H1 (cell line): ENCODE data around the gene PRR36. TPM values are rescaled to one million over a fixed set of nuclear protein-coding genes. Genes with fewer than 3 reads are reported as not detected.

Source experiments
- CTCF ChIA-PET: fragments of 300-600 bp; sonication (Branson Sonifier 250); formaldehyde crosslinking; loops from one replicate; lab custom pipeline; 2021; ENCODE audit not compliant: partially characterized antibody; lab: Charles Lee
- POLR2A ChIA-PET: fragments of 300-600 bp; sonication (Branson Sonifier 250); formaldehyde crosslinking; loops from one replicate; lab custom pipeline; 2021; ENCODE audit warnings: inconsistent platforms; ENCODE audit not compliant: partially characterized antibody; lab: Charles Lee
- DNase-seq, 2 experiments: peaks; one replicate each; pipeline versions ENCODE4 v3.0.0 to v3.0.0-alpha.2; 2010 to 2022; ENCODE audit warnings: low spot score in 2 of 2, low read depth in 1 of 2, mixed read lengths in 1 of 2
- FAIRE-seq: peaks from 2 replicates; lab custom pipeline; 2011; peaks lifted over from hg19 to GRCh38; lab: Jason Lieb, UNC
- H2AFZ ChIP-seq: 2 replicates; pipeline ENCODE4 v1.8.1; 2012; ENCODE audit warnings: low read length, inconsistent platforms
- H2AK5ac ChIP-seq: 2 replicates; pipeline ENCODE4 v1.6.1; 2013; ENCODE audit warnings: low read depth, low read length
- H2BK120ac ChIP-seq: replicated peaks from 2 replicates; pipeline ENCODE3; 2013; ENCODE audit warnings: low read depth, low read length, inconsistent platforms
- H2BK12ac ChIP-seq: 2 replicates; pipeline ENCODE4 v1.6.1; 2013; ENCODE audit warnings: low read depth, low read length
- H2BK15ac ChIP-seq: 2 replicates; pipeline ENCODE4 v1.6.1; 2013; ENCODE audit warnings: low read length
- H2BK20ac ChIP-seq: 2 replicates; pipeline ENCODE4 v1.6.1; 2013; ENCODE audit warnings: low read length
- H2BK5ac ChIP-seq: 2 replicates; pipeline ENCODE4 v1.6.1; 2013; ENCODE audit warnings: low read depth, low read length
- H3K14ac ChIP-seq: 2 replicates; pipeline ENCODE4 v1.6.1; 2013; ENCODE audit warnings: inconsistent platforms; ENCODE audit not compliant: insufficient read length
- H3K18ac ChIP-seq: 2 replicates; pipeline ENCODE4 v1.6.1; 2013; ENCODE audit warnings: low read length; ENCODE audit errors: extremely low read depth
- H3K23ac ChIP-seq: 2 replicates; pipeline ENCODE4 v1.6.1; 2013; ENCODE audit warnings: inconsistent platforms; ENCODE audit not compliant: insufficient read length
- H3K23me2 ChIP-seq: 2 replicates; pipeline ENCODE4 v1.6.1; 2013; ENCODE audit warnings: low read depth, low read length
- H3K27ac ChIP-seq: 2 replicates; pipeline ENCODE4 v1.6.1; 2011; ENCODE audit warnings: low read depth, low read length, inconsistent platforms
- H3K27me3 ChIP-seq, 4 experiments: replicated peaks in 1 of 4; 1 replicate in 1 of 4; 2 replicates in 3 of 4; pipeline versions ENCODE4 v1.6.1 to v1.8.1; 2011 to 2013; ENCODE audit warnings: low read length in 3 of 4, mild to moderate bottlenecking in 3 of 4, inconsistent platforms in 2 of 4, mixed read lengths in 2 of 4, moderate library complexity in 1 of 4; ENCODE audit not compliant: control insufficient read depth in 3 of 4, insufficient read depth in 3 of 4; ENCODE audit errors: extremely low read depth in 1 of 4
- H3K36me3 ChIP-seq, 4 experiments: 2 replicates each; pipeline versions ENCODE4 v1.6.1 to v1.8.1; 2011 to 2013; ENCODE audit warnings: mild to moderate bottlenecking in 4 of 4, low read length in 3 of 4, moderate library complexity in 2 of 4, control low read depth in 1 of 4, inconsistent platforms in 1 of 4; ENCODE audit not compliant: insufficient read depth in 4 of 4, control insufficient read depth in 2 of 4
- H3K4ac ChIP-seq: replicated peaks from 2 replicates; pipeline ENCODE3; 2013; ENCODE audit warnings: low read length, low read depth, mixed read lengths, inconsistent platforms; ENCODE audit not compliant: insufficient read length
- H3K4me1 ChIP-seq, 4 experiments: replicated peaks in 1 of 4; 1 replicate in 1 of 4; 2 replicates in 3 of 4; pipeline versions ENCODE4 v1.6.1 to v1.8.1; 2011 to 2013; ENCODE audit warnings: low read length in 3 of 4, inconsistent platforms in 2 of 4, mixed read lengths in 1 of 4; ENCODE audit not compliant: insufficient read depth in 4 of 4, control insufficient read depth in 3 of 4
- H3K4me2 ChIP-seq, 2 experiments: 2 replicates each; pipeline versions ENCODE4 v1.6.1 to v1.8.1; 2011 to 2013; ENCODE audit warnings: low read depth in 2 of 2, low read length in 2 of 2, control low read depth in 1 of 2, inconsistent platforms in 1 of 2, mild to moderate bottlenecking in 1 of 2; ENCODE audit not compliant: insufficient read depth in 1 of 2
- H3K4me3 ChIP-seq, 4 experiments: fragments of 200-600, 300-600 bp in 1 of 4; sonication (generic), shearing (Covaris generic), sonication (Bioruptor Twin) in 1 of 4; 2 replicates each; pipeline versions ENCODE4 v1.5.1 to v1.8.1; 2011 to 2016; ENCODE audit warnings: low read length in 4 of 4, low read depth in 3 of 4, control low read depth in 2 of 4, inconsistent platforms in 2 of 4, mild to moderate bottlenecking in 2 of 4, mixed read lengths in 1 of 4, moderate library complexity in 1 of 4; ENCODE audit not compliant: insufficient read depth in 2 of 4; ENCODE audit errors: extremely low read depth in 1 of 4
- H3K56ac ChIP-seq: replicated peaks from 2 replicates; pipeline ENCODE3; 2013; ENCODE audit warnings: low read depth, mild to moderate bottlenecking, mixed read lengths, low read length, inconsistent platforms; ENCODE audit not compliant: insufficient read length
- H3K79me1 ChIP-seq: 2 replicates; pipeline ENCODE4 v1.6.1; 2013; ENCODE audit warnings: low read depth, low read length, control low read depth
- H3K79me2 ChIP-seq, 2 experiments: 2 replicates each; pipeline versions ENCODE4 v1.6.1 to v1.8.1; 2012 to 2013; ENCODE audit warnings: low read length in 2 of 2, mild to moderate bottlenecking in 2 of 2, inconsistent platforms in 1 of 2; ENCODE audit not compliant: insufficient read depth in 2 of 2, control insufficient read depth in 1 of 2
- H3K9ac ChIP-seq, 4 experiments: replicated peaks in 1 of 4; 1 replicate in 1 of 4; 2 replicates in 3 of 4; pipeline versions ENCODE4 v1.6.1 to v1.8.1; 2011 to 2013; ENCODE audit warnings: low read depth in 3 of 4, low read length in 3 of 4, control low read depth in 2 of 4, mild to moderate bottlenecking in 2 of 4, moderate library complexity in 2 of 4, inconsistent platforms in 1 of 4; ENCODE audit errors: extremely low read depth in 1 of 4
- H3K9me3 ChIP-seq, 2 experiments: 2 replicates each; pipeline versions ENCODE4 v1.6.1 to v1.8.1; 2012 to 2013; ENCODE audit warnings: mild to moderate bottlenecking in 2 of 2, moderate library complexity in 2 of 2, control low read depth in 1 of 2, inconsistent platforms in 1 of 2, low read depth in 1 of 2, low read length in 1 of 2, mixed read lengths in 1 of 2; ENCODE audit not compliant: insufficient read depth in 2 of 2
- H4K20me1 ChIP-seq, 2 experiments: replicated peaks in 1 of 2; 2 replicates each; pipeline versions ENCODE3 to v1.8.1; 2011 to 2013; ENCODE audit warnings: inconsistent platforms in 2 of 2, low read length in 2 of 2, mild to moderate bottlenecking in 1 of 2; ENCODE audit not compliant: insufficient read depth in 2 of 2, control insufficient read depth in 1 of 2
- H4K5ac ChIP-seq: 2 replicates; pipeline ENCODE4 v1.6.1; 2013; ENCODE audit warnings: low read length, low read depth, mixed read lengths, inconsistent platforms; ENCODE audit not compliant: insufficient read length
- H4K8ac ChIP-seq: 2 replicates; pipeline ENCODE4 v1.8.0; 2013; ENCODE audit warnings: mild to moderate bottlenecking, moderate library complexity, low read length, inconsistent platforms; ENCODE audit not compliant: insufficient read depth; ENCODE audit errors: extremely low read depth
- H4K91ac ChIP-seq: replicated peaks from 2 replicates; pipeline ENCODE3; 2013; ENCODE audit warnings: low read length, mixed read lengths, inconsistent platforms; ENCODE audit not compliant: insufficient read length
- CHD2 ChIP-seq: IDR thresholded peaks from 2 replicates; pipeline ENCODE4 v1.6.1; 2012; ENCODE audit warnings: low read length, improper control_type of control experiment
- EZH2 ChIP-seq: fragments of 200-600 bp; sonication (generic); IDR thresholded peaks from 2 replicates; pipeline ENCODE4 v1.7.1; 2012; ENCODE audit warnings: low read depth, mild to moderate bottlenecking, moderate library complexity, low read length, inconsistent platforms; ENCODE audit not compliant: severe bottlenecking
- FOSL1 ChIP-seq: IDR thresholded peaks from 2 replicates; pipeline ENCODE4 v1.6.1; 2011; ENCODE audit warnings: mild to moderate bottlenecking, low read depth, low read length, moderate library complexity; ENCODE audit not compliant: insufficient read depth
- KDM4A ChIP-seq: IDR thresholded peaks from one replicate; pipeline ENCODE4 v1.7.1; 2012; ENCODE audit warnings: low read depth, mild to moderate bottlenecking, moderate library complexity, low read length, inconsistent platforms; ENCODE audit not compliant: severe bottlenecking
- KDM5A ChIP-seq: fragments of 200-600 bp; IDR thresholded peaks from 2 replicates; pipeline ENCODE4 v1.7.1; 2012; ENCODE audit warnings: mild to moderate bottlenecking, low read length, inconsistent platforms, mixed read lengths
- RXRA ChIP-seq: IDR thresholded peaks from 2 replicates; pipeline ENCODE4 v1.6.1; 2011; ENCODE audit warnings: low read depth, mild to moderate bottlenecking, low read length, moderate library complexity; ENCODE audit not compliant: insufficient read depth
- SAP30 ChIP-seq: fragments of 300-600 bp; sonication (generic); IDR thresholded peaks from 2 replicates; pipeline ENCODE4 v1.7.1; 2012; ENCODE audit warnings: low read length, moderate library complexity, mild to moderate bottlenecking, inconsistent platforms; ENCODE audit not compliant: insufficient read depth, insufficient replicate concordance
- SIN3A ChIP-seq, 2 experiments: IDR thresholded peaks in 1 of 2; conservative IDR thresholded peaks in 1 of 2; 2 replicates each; pipeline ENCODE4 v1.6.1; 2011 to 2012; ENCODE audit warnings: low read length in 2 of 2, improper control_type of control experiment in 1 of 2, low read depth in 1 of 2, mild to moderate bottlenecking in 1 of 2
- SIX5 ChIP-seq: IDR thresholded peaks from 2 replicates; pipeline ENCODE4 v1.6.1; 2011; ENCODE audit warnings: mild to moderate bottlenecking, low read depth, low read length
- SP2 ChIP-seq: IDR thresholded peaks from 2 replicates; pipeline ENCODE4 v1.6.1; 2012; ENCODE audit warnings: mild to moderate bottlenecking, low read length, inconsistent platforms
- SUZ12 ChIP-seq: fragments of 200-600 bp; sonication (generic); IDR thresholded peaks from 2 replicates; pipeline ENCODE4 v1.6.1; 2012; ENCODE audit warnings: mild to moderate bottlenecking, inconsistent platforms, low read length, moderate library complexity, mixed read lengths
- WGBS, 2 experiments: shearing (Covaris generic) in 1 of 2; methylation state at CpG; one replicate each; pipeline versions ENCODE4 v1.1.6 to v1.1.7; 2013 to 2015; ENCODE audit warnings: low lambda C conversion rate in 2 of 2, mixed read lengths in 2 of 2, inconsistent platforms in 1 of 2, low coverage in 1 of 2, missing lambda C conversion rate in 1 of 2; ENCODE audit not compliant: insufficient replicate concordance in 2 of 2, insufficient coverage in 1 of 2, insufficient read length in 1 of 2; ENCODE audit errors: extremely low coverage in 1 of 2, missing lambda C conversion rate in 1 of 2; 5-methylcytosine and 5-hydroxymethylcytosine counted together
- polyA plus RNA-seq, 7 experiments: library from polyadenylated mRNA; depleted of rRNA in 3 of 7; stranded (reverse) in 5 of 7; unstranded in 2 of 7; fragments of >200 nt in 5 of 7; fragments of 200-250 nt in 2 of 7; gene quantifications; 1 replicate in 5 of 7; 2 replicates in 1 of 7; 4 replicates in 1 of 7; pipeline versions ENCODE4 v1.2.1 to v1.2.3, GENCODE V29; 2011 to 2013; ENCODE audit warnings: missing spikeins in 2 of 7, mixed read lengths in 2 of 7
- total RNA-seq: library from RNA; stranded (reverse); fragmentation: NEBNext Ultra II Directional; extraction: Animal tissue kit (Norgen Biotek cat#: 25700); gene quantifications from 2 replicates; pipeline ENCODE4 v1.2.1, GENCODE V29; 2021

The PRR36 gene
- total and polyA plus RNA-seq, 2 of the 8 experiments (the other 6 are each of a cell fraction or from before 2014, with no cell fraction given), result 1.6 to 23.9 TPM

DNA sequence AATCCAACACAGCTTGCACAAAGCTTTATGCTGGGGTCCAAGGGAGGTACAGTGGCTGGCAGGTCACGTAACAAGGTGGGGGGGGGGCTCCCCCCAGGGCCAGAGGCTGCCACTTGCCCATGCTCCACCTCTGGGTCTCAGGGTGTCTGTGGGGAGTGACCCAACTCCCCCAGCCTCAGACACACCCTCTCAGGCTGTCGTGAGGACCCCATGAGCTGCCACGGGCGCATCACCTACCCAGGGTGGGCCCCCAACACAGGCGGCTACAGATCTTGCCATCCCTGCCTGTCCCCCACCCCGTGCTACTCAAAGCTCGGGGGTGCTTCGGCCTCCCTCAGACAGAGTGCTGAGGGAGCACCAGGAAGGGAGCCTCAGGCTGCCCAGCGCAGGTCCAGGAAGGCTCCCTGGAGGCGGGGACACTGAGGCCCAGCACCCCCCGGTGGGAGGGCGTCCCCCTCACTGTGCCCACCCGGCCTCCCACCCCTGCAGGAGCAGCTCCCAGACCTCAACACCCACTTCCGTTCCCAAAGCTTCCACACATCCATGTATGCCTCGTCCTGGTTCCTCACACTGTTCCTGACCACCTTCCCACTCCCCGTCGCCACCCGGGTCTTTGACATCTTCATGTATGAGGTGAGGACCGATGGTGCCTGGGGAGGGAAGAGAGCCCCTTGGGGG is 23.1 kb downstream of the PRR36 start:
- no peak overlapping the region for H2BK15ac ChIP-seq
- H4K91ac ChIP-seq, result no peak overlapping the region
- 85% methylated on average over 16 of the region's 19 CpGs; no CpG with 5 or more reads in 1 of the 2 experiments for WGBS, 2 experiments
- H3K27me3 ChIP-seq, result peaks cover 0 to 2% (median 0%) of the 10 kb centered on the region in 4 experiments; a peak in 1 of 7 replicates
- no peaks in the 10 kb centered on the region for H3K79me2 ChIP-seq
- H3K18ac ChIP-seq, result no peak overlapping the region
- H2BK20ac ChIP-seq, result no peak overlapping the region
- no peak overlapping the region for H3K27ac ChIP-seq
- no peak overlapping the region for H2BK5ac ChIP-seq
- H3K23me2 ChIP-seq, result 0 out of 2 replicates have a peak, but pooled peaks cover 2% of the 10 kb centered on the region
- H3K4ac ChIP-seq, result no peak overlapping the region
- no peaks in the 10 kb centered on the region for H3K9me3 ChIP-seq
- no peak for DNase-seq
- POLR2A ChIA-PET, result interaction anchor here (0.7 kb wide), 1 partner anchor 10 kb away, joined by 3 read pairs; no protein-coding TSS in a partner anchor
- H2AFZ ChIP-seq, result no peak overlapping the region
- peaks cover 0 to 7% (median 3%) of the 10 kb centered on the region in 4 experiments; a peak in 5 of 7 replicates for H3K4me1 ChIP-seq
- no peak overlapping the region for H3K4me3 ChIP-seq
- peak overlapping the region; percentile 24; the same call in 1 of the 2 replicates for H2AK5ac ChIP-seq
- CTCF ChIA-PET, result interaction anchor here (0.8 to 6.1 kb wide), 5 partner anchors 11 to 71 kb away, joined by 3 to 37 read pairs (median 3); partner anchors contain the start of gene SNAPC2
- H3K56ac ChIP-seq, result no peak overlapping the region
- no peak overlapping the region for H3K23ac ChIP-seq
- no peak overlapping the region for H3K9ac ChIP-seq
- H3K79me1 ChIP-seq, result no peaks in the 10 kb centered on the region
- no peak overlapping the region for H4K8ac ChIP-seq
- H2BK120ac ChIP-seq, result no peak overlapping the region
- H3K14ac ChIP-seq, result no peak overlapping the region
- H2BK12ac ChIP-seq, result no peak overlapping the region
- no peak for FAIRE-seq
- H3K36me3 ChIP-seq, result no peaks in the 10 kb centered on the region
- H3K4me2 ChIP-seq, result no peak overlapping the region
- H4K5ac ChIP-seq, result no peak overlapping the region
- peaks cover 0 to 5% of the 10 kb centered on the region in 2 experiments for H4K20me1 ChIP-seq
- TF ChIP-seq SIX5, result no peak
- TF ChIP-seq RXRA, result no peak
- TF ChIP-seq SP2, result no peak
- TF ChIP-seq KDM5A, result no peak
- no peak for TF ChIP-seq CHD2
- no peak for TF ChIP-seq SAP30
- TF ChIP-seq SUZ12, result no peak
- no peak for TF ChIP-seq SIN3A (conservative IDR thresholded peaks at IDR 0.05 in 1 of 2, IDR thresholded peaks at IDR 0.05 in 1 of 2; ENCODE audit: low read depth in 1 of 2, low read length in 2 of 2)
- TF ChIP-seq FOSL1, result no peak
- TF ChIP-seq KDM4A, result no peak
- TF ChIP-seq EZH2, result no peak
